GM12864 (cell line): Measurements from ENCODE around the gene CXCL8.

ENCODE experiments used
- DNase-seq: peaks from one replicate; pipeline ENCODE4 v3.0.0-alpha.2; 2011; ENCODE audit warnings: low read depth
- H3K4me3 ChIP-seq: 2 replicates; pipeline ENCODE4 v1.5.1; 2011; ENCODE audit warnings: mild to moderate bottlenecking, low read depth, low read length, control low read depth
- TF ChIP-seq, protein P1 (sequence below): IDR thresholded peaks from 2 replicates; pipeline ENCODE4 v1.5.1; 2011; ENCODE audit warnings: low read depth, mild to moderate bottlenecking, moderate library complexity, low read length, control low read depth, inconsistent platforms; ENCODE audit errors: missing control alignments

CXCL8 gene

DNA sequence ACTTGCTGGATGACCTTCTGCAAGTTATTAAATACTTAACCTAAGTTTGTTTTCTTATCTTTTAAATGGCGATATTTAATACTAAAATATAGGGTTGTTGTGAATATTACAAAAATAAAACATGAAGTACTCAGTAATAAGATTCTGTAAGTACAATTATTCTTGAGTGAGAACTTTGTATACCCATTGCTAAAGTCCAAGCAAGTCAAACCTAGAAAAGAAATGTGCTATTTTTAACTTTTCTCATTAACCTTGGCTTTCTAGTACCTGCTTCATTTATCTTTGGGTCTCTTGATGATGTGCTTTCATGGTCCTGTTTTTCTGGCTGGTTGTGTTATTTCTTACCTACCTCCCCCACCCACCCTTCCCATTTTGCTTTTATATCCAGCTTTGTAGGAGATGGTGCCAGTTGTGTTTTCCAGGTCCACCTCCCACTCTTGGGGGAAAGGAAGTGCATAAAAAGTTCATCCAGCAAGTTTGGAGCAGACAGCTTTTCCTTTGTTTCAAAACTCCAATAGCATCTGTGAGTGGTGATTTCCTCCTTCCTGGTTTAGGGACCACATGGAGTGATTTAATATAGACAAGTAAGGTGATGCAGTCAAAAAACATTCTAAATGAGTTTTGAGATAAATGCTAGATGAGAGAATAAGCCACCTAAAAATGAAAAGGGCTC lies 7.5 kb upstream of the CXCL8 start:
- no peak overlapping the region for H3K4me3 ChIP-seq
- DNase-seq, result no peak
- TF ChIP-seq, protein P1, sequence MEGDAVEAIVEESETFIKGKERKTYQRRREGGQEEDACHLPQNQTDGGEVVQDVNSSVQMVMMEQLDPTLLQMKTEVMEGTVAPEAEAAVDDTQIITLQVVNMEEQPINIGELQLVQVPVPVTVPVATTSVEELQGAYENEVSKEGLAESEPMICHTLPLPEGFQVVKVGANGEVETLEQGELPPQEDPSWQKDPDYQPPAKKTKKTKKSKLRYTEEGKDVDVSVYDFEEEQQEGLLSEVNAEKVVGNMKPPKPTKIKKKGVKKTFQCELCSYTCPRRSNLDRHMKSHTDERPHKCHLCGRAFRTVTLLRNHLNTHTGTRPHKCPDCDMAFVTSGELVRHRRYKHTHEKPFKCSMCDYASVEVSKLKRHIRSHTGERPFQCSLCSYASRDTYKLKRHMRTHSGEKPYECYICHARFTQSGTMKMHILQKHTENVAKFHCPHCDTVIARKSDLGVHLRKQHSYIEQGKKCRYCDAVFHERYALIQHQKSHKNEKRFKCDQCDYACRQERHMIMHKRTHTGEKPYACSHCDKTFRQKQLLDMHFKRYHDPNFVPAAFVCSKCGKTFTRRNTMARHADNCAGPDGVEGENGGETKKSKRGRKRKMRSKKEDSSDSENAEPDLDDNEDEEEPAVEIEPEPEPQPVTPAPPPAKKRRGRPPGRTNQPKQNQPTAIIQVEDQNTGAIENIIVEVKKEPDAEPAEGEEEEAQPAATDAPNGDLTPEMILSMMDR, result no peak

DNA sequence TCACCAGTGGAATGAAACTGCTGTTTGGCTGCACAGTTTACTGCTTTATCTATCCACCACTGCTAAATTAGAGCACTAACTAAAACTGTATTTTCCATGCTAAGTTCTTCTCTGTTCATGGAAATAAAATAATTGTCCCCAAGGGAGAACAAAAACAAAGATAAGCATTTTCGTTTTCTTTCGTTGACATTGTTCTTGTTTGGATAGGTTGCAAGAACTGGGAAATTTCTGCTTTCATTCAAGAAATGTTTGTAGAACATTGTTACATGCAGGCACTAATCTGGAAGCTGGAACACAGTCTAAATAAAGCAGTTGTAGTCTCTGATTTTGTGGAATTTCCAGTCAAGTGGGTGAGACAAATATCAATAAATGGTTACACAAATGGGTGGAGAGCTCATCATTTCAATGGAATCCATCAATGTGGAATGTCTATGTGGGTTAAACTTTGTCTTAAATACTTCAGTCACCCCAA lies 5.8 kb upstream of the CXCL8 start:
- no peak overlapping the region for H3K4me3 ChIP-seq
- TF ChIP-seq, protein P1, result no peak

GRCh38 chr4:73735231-73735630 lies 5.1 kb upstream of the CXCL8 start:
- TF ChIP-seq, protein P1, result no peak
- no peak overlapping the region for H3K4me3 ChIP-seq
- DNase-seq, result peak; percentile 27

More for the DNA sequence above, 5.8 kb upstream of the CXCL8 start:
- no peak for DNase-seq

- TF ChIP-seq, protein P1, result no peak
- DNase-seq, result no peak
- H3K4me3 ChIP-seq, result no peak overlapping the region
Measured at GRCh38 chr4:73741031-73741749, 821 bp downstream of the CXCL8 start.

DNA sequence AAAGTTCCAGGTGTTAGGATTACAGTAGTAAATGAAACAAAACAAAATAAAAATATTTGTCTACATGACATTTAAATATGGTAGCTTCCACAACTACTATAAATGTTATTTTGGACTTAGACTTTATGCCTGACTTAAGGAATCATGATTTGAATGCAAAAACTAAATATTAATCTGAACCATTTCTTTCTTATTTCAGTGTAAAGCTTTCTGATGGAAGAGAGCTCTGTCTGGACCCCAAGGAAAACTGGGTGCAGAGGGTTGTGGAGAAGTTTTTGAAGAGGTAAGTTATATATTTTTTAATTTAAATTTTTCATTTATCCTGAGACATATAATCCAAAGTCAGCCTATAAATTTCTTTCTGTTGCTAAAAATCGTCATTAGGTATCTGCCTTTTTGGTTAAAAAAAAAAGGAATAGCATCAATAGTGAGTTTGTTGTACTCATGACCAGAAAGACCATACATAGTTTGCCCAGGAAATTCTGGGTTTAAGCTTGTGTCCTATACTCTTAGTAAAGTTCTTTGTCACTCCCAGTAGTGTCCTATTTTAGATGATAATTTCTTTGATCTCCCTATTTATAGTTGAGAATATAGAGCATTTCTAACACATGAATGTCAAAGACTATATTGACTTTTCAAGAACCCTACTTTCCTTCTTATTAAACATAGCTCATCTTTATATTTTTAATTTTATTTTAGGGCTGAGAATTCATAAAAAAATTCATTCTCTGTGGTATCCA lies 1.6 kb downstream of the CXCL8 start:
- no peak overlapping the region for H3K4me3 ChIP-seq
- TF ChIP-seq, protein P1, result no peak
- no peak for DNase-seq

GRCh38 chr4:73742490-73743160 lies 2.3 kb downstream of the CXCL8 start:
- no peak overlapping the region for H3K4me3 ChIP-seq
- TF ChIP-seq, protein P1, result no peak
- no peak for DNase-seq
